NAMALWA (cell line): ENCODE results near the gene NEGR1.

Experiments used
- DNase-seq: peaks from one replicate; pipeline ENCODE4 v3.0.0-alpha.2; 2015; ENCODE audit warnings: low spot score

Gene NEGR1

GRCh38 chr1:72230746-72231145 lies 51.6 kb downstream of the NEGR1 start:
- DNase-seq, result no peak

GRCh38 chr1:72229893-72230292 lies 52.4 kb downstream of the NEGR1 start:
- DNase-seq, result no peak

- no peak for DNase-seq
Observed at GRCh38 chr1:72227667-72228066, 54.7 kb downstream of the NEGR1 start.

GRCh38 chr1:72224506-72224905 lies 57.8 kb downstream of the NEGR1 start:
- DNase-seq, result no peak

- DNase-seq, result no peak
Observed at GRCh38 chr1:72221811-72222210, 60.5 kb downstream of the NEGR1 start.

- DNase-seq, result no peak
Observed at GRCh38 chr1:72218141-72218739, 64.1 kb downstream of the NEGR1 start.

GRCh38 chr1:72207059-72207458 lies 75.3 kb downstream of the NEGR1 start:
- DNase-seq, result no peak

GRCh38 chr1:72202761-72203160 lies 79.6 kb downstream of the NEGR1 start:
- no peak for DNase-seq

GRCh38 chr1:72197786-72198185 lies 84.6 kb downstream of the NEGR1 start:
- no peak for DNase-seq

- DNase-seq, result peak; percentile 8
Observed at GRCh38 chr1:72186733-72187307, 95.5 kb downstream of the NEGR1 start.

GRCh38 chr1:72184099-72184701 lies 98.1 kb downstream of the NEGR1 start:
- DNase-seq, result no peak

GRCh38 chr1:72182859-72183258 lies 99.5 kb downstream of the NEGR1 start:
- no peak for DNase-seq

GRCh38 chr1:72178266-72178665 lies 104.1 kb downstream of the NEGR1 start:
- DNase-seq, result no peak

GRCh38 chr1:72177711-72178110 lies 104.6 kb downstream of the NEGR1 start:
- no peak for DNase-seq

- DNase-seq, result no peak
Observed at GRCh38 chr1:72170246-72170645, 112.1 kb downstream of the NEGR1 start.

- DNase-seq, result no peak
Observed at GRCh38 chr1:72166426-72166825, 115.9 kb downstream of the NEGR1 start.

- no peak for DNase-seq
Observed at GRCh38 chr1:72150508-72150907, 131.8 kb downstream of the NEGR1 start.

GRCh38 chr1:72141875-72142274 lies 140.5 kb downstream of the NEGR1 start:
- no peak for DNase-seq

GRCh38 chr1:72140222-72140621 lies 142.1 kb downstream of the NEGR1 start:
- DNase-seq, result no peak

GRCh38 chr1:72137656-72138055 lies 144.7 kb downstream of the NEGR1 start:
- no peak for DNase-seq

- DNase-seq, result no peak
Observed at GRCh38 chr1:72129869-72130268, 152.5 kb downstream of the NEGR1 start.

- no peak for DNase-seq
Observed at GRCh38 chr1:72122099-72122880, 160.0 kb downstream of the NEGR1 start.

- DNase-seq, result no peak
Observed at GRCh38 chr1:72119491-72119890, 162.8 kb downstream of the NEGR1 start.
